Fibroblast of gingiva (primary cell): ENCODE data around the gene PGLYRP2.
"Not testable (repeated sequence)": the region's sequence is repeated elsewhere in the genome, so short reads cannot be mapped to it uniquely, and the experiment has no call there.

ENCODE experiments used
- DNase-seq: peaks from one replicate; pipeline ENCODE4 v3.0.0-alpha.2; 2011; ENCODE audit warnings: low read depth

The PGLYRP2 gene, protein sequence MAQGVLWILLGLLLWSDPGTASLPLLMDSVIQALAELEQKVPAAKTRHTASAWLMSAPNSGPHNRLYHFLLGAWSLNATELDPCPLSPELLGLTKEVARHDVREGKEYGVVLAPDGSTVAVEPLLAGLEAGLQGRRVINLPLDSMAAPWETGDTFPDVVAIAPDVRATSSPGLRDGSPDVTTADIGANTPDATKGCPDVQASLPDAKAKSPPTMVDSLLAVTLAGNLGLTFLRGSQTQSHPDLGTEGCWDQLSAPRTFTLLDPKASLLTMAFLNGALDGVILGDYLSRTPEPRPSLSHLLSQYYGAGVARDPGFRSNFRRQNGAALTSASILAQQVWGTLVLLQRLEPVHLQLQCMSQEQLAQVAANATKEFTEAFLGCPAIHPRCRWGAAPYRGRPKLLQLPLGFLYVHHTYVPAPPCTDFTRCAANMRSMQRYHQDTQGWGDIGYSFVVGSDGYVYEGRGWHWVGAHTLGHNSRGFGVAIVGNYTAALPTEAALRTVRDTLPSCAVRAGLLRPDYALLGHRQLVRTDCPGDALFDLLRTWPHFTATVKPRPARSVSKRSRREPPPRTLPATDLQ

GRCh38 chr19:15479391-15480345, at the start of gene PGLYRP2:
PGLYRP2 (minus strand) TSS chr19:15479501; CDS start chr19:15479371, 130 bp downstream.
- DNase-seq: no peak

- DNase-seq: no peak
These were observed 48.4 kb upstream of the PGLYRP2 start for GRCh38 chr19:15527705-15528104.

DNA sequence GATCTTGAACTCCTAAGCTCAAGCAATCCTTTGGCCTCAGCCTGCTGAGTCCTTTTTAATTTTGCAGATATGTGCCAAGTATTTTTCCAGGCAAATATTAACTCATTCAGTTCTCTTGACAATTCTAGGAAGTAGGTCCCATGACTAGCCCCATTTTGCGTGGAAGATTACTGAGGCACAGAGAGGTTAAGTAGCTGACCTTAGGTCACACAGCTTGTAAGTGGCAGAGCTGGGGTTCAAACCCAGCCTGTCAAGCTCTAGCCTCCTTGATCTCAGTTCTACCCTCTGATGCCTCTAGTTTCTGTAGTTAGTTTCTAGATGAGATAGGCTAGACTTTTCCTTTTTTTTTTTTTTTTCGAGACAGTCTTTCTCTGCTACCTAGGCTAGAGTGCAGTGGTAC, 47.1 kb upstream of the PGLYRP2 start:
- no peak for DNase-seq

GRCh38 chr19:15525291-15525690, 46.0 kb upstream of the PGLYRP2 start:
- DNase-seq: no peak

- DNase-seq: no peak
These were observed 45.5 kb upstream of the PGLYRP2 start for GRCh38 chr19:15524781-15525180.

DNA sequence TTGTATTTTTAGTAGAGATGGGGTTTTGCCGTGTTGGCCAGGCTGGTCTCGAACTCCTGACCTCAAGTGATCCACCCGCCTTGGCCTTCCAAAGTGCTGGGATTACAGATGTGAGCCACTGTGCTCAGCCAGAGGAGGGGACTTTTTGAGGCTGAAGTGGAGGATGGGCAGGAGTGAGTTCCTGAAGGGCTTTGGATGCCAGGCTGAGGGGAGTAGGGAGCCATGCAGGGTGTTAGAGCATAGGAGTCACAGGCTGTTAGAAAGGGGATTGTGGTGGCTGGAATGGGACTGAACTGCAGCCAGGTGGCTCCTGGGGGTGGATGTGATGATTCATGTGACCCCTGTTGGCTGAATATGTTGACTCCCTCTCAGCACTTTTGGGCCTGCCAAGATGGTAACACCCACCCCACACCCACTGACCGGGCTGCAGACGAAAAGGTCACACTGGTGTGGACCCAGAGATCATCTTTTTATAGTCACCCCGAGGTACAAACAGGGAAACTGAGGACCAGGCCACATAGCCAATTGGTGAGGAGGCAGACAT, 40.2 kb upstream of the PGLYRP2 start:
- no peak for DNase-seq

- no peak for DNase-seq
These were observed 38.5 kb upstream of the PGLYRP2 start for GRCh38 chr19:15517778-15518177.

DNA sequence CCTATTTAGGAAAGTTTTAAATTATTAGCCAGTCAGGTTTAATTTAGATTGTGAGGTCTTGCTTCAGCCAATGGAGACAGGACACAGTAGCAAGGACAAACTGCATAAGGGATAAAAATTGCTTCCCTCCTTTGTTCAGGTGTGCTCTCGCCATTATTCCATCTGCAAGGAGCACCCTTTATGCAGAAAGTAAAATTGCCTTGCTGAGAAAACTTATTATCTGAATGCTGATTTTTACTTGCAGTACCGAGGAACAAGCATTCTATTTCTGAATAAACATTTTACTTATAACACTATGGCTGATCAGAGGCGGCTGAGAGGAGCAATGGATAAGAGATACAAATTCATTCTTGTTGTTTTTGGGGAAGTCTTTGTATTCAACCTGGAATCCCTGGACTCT, 37.1 kb upstream of the PGLYRP2 start:
- no peak for DNase-seq

- DNase-seq: not testable (repeated sequence)
These were observed 35.9 kb upstream of the PGLYRP2 start for GRCh38 chr19:15515227-15515625.

DNA sequence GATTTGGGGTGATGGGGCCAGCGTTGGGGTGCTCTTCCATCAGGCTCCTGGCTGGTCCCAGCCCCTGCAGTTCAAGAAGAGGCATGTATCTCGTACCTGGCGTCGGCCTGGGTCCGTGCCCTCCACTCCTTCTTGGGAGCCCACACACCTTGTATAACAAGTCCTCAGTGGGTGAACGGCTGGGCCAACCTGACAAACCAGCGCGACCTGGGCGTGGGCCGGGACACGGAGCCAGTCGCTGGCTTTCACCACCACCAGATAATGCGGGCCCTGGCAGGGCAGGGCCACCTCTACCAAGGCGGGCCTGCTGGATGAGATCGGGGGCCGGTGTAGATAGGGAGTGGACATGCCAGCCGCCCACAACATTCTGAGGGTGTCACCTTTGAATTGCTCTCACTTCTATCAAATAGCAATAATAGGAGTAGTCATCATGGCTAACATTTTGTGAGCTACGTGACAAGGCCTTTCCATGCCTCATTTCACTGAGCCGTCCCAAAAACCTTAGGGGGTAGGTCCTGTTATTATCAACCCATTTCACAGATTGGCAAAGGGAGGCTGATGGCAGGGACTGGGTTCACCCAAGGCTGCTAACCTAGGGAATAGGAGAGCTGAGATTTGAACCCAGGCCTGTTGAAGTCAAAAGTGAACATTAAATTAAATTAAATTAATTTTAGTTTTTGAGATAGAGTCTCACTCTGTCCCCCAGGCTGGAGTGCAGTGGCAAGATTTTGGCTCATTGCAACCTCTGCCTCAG, 32.5 kb upstream of the PGLYRP2 start:
- no peak for DNase-seq

- DNase-seq: no peak
These were observed 28.9 kb upstream of the PGLYRP2 start, which contains the start of gene CYP4F22 for GRCh38 chr19:15508035-15508710. CYP4F22 (plus strand) TSS chr19:15508525; CDS start chr19:15525337, 16,812 bp downstream.

DNA sequence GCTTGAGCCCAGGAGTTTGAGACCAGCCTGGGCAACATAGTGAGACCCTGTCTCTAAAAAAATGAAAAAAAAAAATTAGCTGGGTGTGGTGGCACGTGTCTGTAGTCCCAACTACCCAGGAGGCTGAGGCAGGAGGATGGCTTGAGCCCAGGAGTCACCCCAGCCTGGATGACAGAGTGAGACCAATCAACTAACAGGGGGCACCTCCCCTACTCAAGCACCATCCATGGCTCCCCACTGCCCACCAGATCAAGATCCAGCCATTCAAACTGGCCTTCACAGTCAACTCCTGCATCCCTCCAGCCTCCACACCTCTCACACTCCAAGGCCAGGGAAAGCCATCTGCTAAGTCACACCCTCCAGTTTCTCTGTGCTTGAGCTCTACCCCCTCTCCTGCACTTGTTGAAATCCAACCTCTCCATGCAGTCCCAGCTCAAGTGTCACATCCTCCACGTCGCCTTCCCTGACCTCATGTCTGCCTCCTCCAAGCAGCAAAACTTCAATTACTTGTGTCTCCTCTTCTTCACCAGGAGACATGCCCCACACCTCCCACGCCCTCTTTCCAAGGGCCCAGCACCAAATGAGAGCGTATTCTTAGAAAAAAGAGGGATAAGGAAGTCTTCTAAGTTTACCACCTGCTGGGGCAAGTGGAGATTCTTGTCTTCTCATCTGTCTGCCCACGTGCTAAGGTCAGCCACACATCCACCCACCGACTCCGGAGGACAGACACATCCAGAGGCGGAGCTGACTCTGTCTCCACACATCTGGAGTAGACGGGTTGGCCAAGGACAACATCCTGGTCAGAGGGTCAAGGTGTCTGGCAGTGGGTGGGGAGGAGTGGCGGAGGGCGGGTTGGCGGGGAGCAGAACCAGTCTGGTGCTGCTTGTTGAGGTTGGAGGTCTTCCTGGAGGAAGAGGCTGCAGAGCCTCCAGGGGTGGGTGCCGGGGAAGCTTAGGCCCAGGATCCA, 28.1 kb upstream of the PGLYRP2 start:
- no peak for DNase-seq

DNA sequence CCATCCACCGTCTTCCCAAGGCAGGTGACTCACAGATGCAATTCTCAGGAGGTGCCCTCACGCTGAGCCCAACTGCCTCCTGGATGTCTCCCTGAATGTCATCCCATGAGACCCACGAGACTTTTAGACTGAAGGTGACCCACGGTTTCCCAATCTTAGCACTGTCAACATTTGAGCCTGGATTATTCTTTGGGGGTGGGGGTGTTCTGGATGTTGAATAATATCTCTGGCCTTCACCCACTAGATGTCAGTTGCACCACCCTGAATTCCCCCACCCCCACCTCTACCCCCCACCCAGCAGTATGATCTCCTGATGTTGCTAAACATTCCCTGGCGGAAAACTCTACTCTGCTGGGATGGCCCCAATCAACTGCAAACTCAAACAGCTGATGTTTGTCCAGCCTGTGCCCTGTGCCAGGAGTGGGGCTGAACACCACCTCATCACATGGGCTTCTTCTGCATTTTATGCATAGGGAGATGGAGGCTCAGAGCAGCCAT, 26.8 kb upstream of the PGLYRP2 start:
- no peak for DNase-seq

GRCh38 chr19:15502264-15502663, 23.0 kb upstream of the PGLYRP2 start:
- DNase-seq: no peak

- no peak for DNase-seq
These were observed 22.3 kb upstream of the PGLYRP2 start for GRCh38 chr19:15501596-15501995.

GRCh38 chr19:15498910-15499309, 19.6 kb upstream of the PGLYRP2 start:
- no peak for DNase-seq

- DNase-seq: no peak
These were observed 19.0 kb upstream of the PGLYRP2 start for GRCh38 chr19:15498156-15498858.

GRCh38 chr19:15495151-15495550, 15.8 kb upstream of the PGLYRP2 start:
- DNase-seq: no peak
